HCT116 (cell line): ENCODE data around the gene DGKB. TPM values are rescaled to one million over a fixed set of nuclear protein-coding genes. Genes with fewer than 3 reads are reported as not detected.

Experiments
- ATAC-seq: fragments of 200-7000 bp; cut with Tn5 transposase; 2 replicates; pipeline ENCODE4 v1.9.1; 2020; ENCODE audit warnings: mild to moderate bottlenecking, moderate library complexity
- BruUV-seq: library from RNA; stranded (reverse); fragments of 400-500 nt; replicated peaks from 2 replicates; lab custom pipeline; 2021; lab: Mats Ljungman, UMichigan
- CTCF ChIA-PET: fragments of 300-600 bp; sonication (Branson Sonifier 250); formaldehyde crosslinking; loops from one replicate; lab custom pipeline; 2021; ENCODE audit warnings: antibody characterized with exemption; lab: Charles Lee
- POLR2A ChIA-PET: fragments of 300-600, 350-600 bp; sonication (Branson Sonifier 250); formaldehyde crosslinking; loops from one replicate; lab custom pipeline; 2021; ENCODE audit warnings: antibody characterized with exemption; lab: Charles Lee
- RAD21 ChIA-PET, 2 experiments: fragments of 300-600 bp; sonication (Branson Sonifier 250); formaldehyde crosslinking; loops; one replicate each; lab custom pipeline; 2023; ENCODE audit warnings: low total read pairs in 2 of 2; ENCODE audit not compliant: uncharacterized antibody in 2 of 2, unreplicated experiment in 2 of 2, low non-redundant PET in 1 of 2; lab: Charles Lee
- DNase-seq: peaks from one replicate; pipeline ENCODE4 v3.0.0-alpha.2; 2010; ENCODE audit warnings: low read depth, low spot score
- H2AFZ ChIP-seq: fragments of 200-600 bp; shearing (Covaris generic), sonication (generic); 2 replicates; pipeline ENCODE4 v1.6.1; 2017; ENCODE audit warnings: low read depth, mixed run types, mixed read lengths, antibody characterized with exemption, low read length; ENCODE audit not compliant: poor library complexity, severe bottlenecking
- H3K27ac ChIP-seq: 2 replicates; pipeline ENCODE4 v1.5.1; 2012; ENCODE audit warnings: low read depth, low read length
- H3K27me3 ChIP-seq: fragments of 200-600 bp; sonication (generic); 2 replicates; pipeline ENCODE4 v1.6.1; 2016; ENCODE audit warnings: mixed run types, low read length, mixed read lengths; ENCODE audit not compliant: insufficient read depth
- H3K36me3 ChIP-seq, 2 experiments: fragments of 200-500 bp in 1 of 2; fragments of 200-600 bp in 1 of 2; sonication (Bioruptor generic) in 1 of 2; sonication (generic) in 1 of 2; 2 replicates each; pipeline versions ENCODE4 v1.5.1 to v1.6.1; 2014 to 2016; ENCODE audit warnings: low read length in 2 of 2, inconsistent platforms in 1 of 2, mixed read lengths in 1 of 2, mixed run types in 1 of 2; ENCODE audit not compliant: insufficient read depth in 2 of 2, control insufficient read depth in 1 of 2
- H3K4me1 ChIP-seq, 2 experiments: fragments of 200-600 bp in 1 of 2; sonication (generic) in 1 of 2; 2 replicates each; pipeline versions ENCODE4 v1.5.1 to v1.6.1; 2012 to 2017; ENCODE audit warnings: low read length in 2 of 2, inconsistent platforms in 1 of 2, mild to moderate bottlenecking in 1 of 2, mixed read lengths in 1 of 2, mixed run types in 1 of 2, moderate library complexity in 1 of 2; ENCODE audit not compliant: insufficient read depth in 2 of 2, control insufficient read depth in 1 of 2
- H3K4me2 ChIP-seq: fragments of 200-600 bp; sonication (generic); 2 replicates; pipeline ENCODE4 v1.6.1; 2017; ENCODE audit warnings: mixed run types, low read length, mixed read lengths
- H3K4me3 ChIP-seq, 2 experiments: fragments of 200-600 bp in 1 of 2; sonication (generic) in 1 of 2; replicated peaks in 1 of 2; 2 replicates each; pipeline ENCODE4 v1.5.1; 2011 to 2016; ENCODE audit warnings: low read length in 2 of 2, control low read depth in 1 of 2, low read depth in 1 of 2, mild to moderate bottlenecking in 1 of 2, mixed read lengths in 1 of 2, mixed run types in 1 of 2
- H3K79me2 ChIP-seq: fragments of 200-600 bp; sonication (generic); 2 replicates; pipeline ENCODE4 v1.6.1; 2017; ENCODE audit warnings: mild to moderate bottlenecking, mixed run types, low read length, moderate library complexity, mixed read lengths; ENCODE audit not compliant: insufficient read depth
- H3K9ac ChIP-seq: fragments of 200-600 bp; sonication (generic); 2 replicates; pipeline ENCODE4 v1.6.1; 2016; ENCODE audit warnings: low read length, mixed read lengths
- H3K9me2 ChIP-seq: fragments of 200-600 bp; sonication (generic), shearing (Covaris generic); 2 replicates; pipeline ENCODE4 v1.6.1; 2017; ENCODE audit warnings: mixed run types, mild to moderate bottlenecking, moderate library complexity; ENCODE audit not compliant: insufficient read depth
- H3K9me3 ChIP-seq, 2 experiments: fragments of 200-500 bp in 1 of 2; fragments of 200-600 bp in 1 of 2; sonication (Bioruptor generic) in 1 of 2; sonication (generic) in 1 of 2; 2 replicates each; pipeline ENCODE4 v1.6.1; 2014 to 2017; ENCODE audit warnings: low read length in 2 of 2, mixed read lengths in 2 of 2, inconsistent platforms in 1 of 2, low read depth in 1 of 2, mild to moderate bottlenecking in 1 of 2, mixed run types in 1 of 2, moderate library complexity in 1 of 2; ENCODE audit not compliant: control insufficient read depth in 1 of 2, insufficient read depth in 1 of 2
- H4K20me1 ChIP-seq: fragments of 200-600 bp; sonication (generic), shearing (Covaris generic); 2 replicates; pipeline ENCODE4 v1.6.1; 2017; ENCODE audit warnings: mixed run types, mild to moderate bottlenecking, moderate library complexity; ENCODE audit not compliant: insufficient read depth
- ATF3 ChIP-seq: IDR thresholded peaks from 2 replicates; pipeline ENCODE4 v1.6.1; 2012
- EGR1 ChIP-seq: IDR thresholded peaks from 2 replicates; pipeline ENCODE4 v1.6.1; 2012; ENCODE audit warnings: low read depth
- EZH2 ChIP-seq: fragments of 200-600 bp; sonication (generic); IDR thresholded peaks from 2 replicates; pipeline ENCODE4 v1.6.1; 2017; ENCODE audit warnings: antibody characterized with exemption, mixed run types
- MAX ChIP-seq: IDR thresholded peaks from 2 replicates; pipeline ENCODE4 v1.6.1; 2012
- POLR2A ChIP-seq: IDR thresholded peaks from 2 replicates; pipeline ENCODE4 v1.7.0; 2011; ENCODE audit warnings: borderline replicate concordance; ENCODE audit not compliant: insufficient read depth, insufficient read length; ENCODE audit errors: extremely low read depth
- REST ChIP-seq: IDR thresholded peaks from 2 replicates; pipeline ENCODE4 v1.6.1; 2012; ENCODE audit warnings: low read depth
- SP1 ChIP-seq: IDR thresholded peaks from 2 replicates; pipeline ENCODE4 v1.6.1; 2012; ENCODE audit warnings: low read depth
- YY1 ChIP-seq: IDR thresholded peaks from 2 replicates; pipeline ENCODE4 v1.6.1; 2011; ENCODE audit warnings: low read length, low read depth, moderate library complexity, mild to moderate bottlenecking; ENCODE audit not compliant: insufficient replicate concordance; ENCODE audit errors: extremely low read depth
- ZFX ChIP-seq: fragments of 450-650 bp; IDR thresholded peaks from 2 replicates; pipeline ENCODE4 v1.6.1; 2017
- ZNF274 ChIP-seq: fragments of 200-500 bp; sonication (Bioruptor generic); IDR thresholded peaks from 2 replicates; pipeline ENCODE4 v1.6.1; 2014; ENCODE audit warnings: mild to moderate bottlenecking, low read depth, low read length, inconsistent platforms
- intact Hi-C: fragments of 100-400 bp; cut with micrococcal nuclease; formaldehyde crosslinking; loops from 2 replicates; pipeline ENCODE4 v1.10.0; 2022
- total RNA-seq: library from RNA; stranded (reverse); gene quantifications from one replicate; pipeline ENCODE4 v1.2.1, GENCODE V29; 2021; ENCODE audit not compliant: unreplicated experiment

The DGKB gene
- total RNA-seq, 1 experiment from 2014 or later = 0.05 TPM

GRCh38 chr7:14582010-14582409 lies 320.5 kb downstream of the DGKB start:
- intact Hi-C loops = no loop called here
- Histone ChIP-seq H3K79me2 (no peaks in the 10 kb centered on the region), H3K4me2 (no peak overlapping the region), H4K20me1 (no peaks in the 10 kb centered on the region), H3K27ac (no peak overlapping the region), H3K27me3 (no peaks in the 10 kb centered on the region), H3K4me1 (no peaks in the 10 kb centered on the region), H3K9me3 (no peaks in the 10 kb centered on the region), H3K4me3 (no peak overlapping the region), H2AFZ (no peak overlapping the region), H3K36me3 (no peaks in the 10 kb centered on the region), H3K9me2 (no peaks in the 10 kb centered on the region), H3K9ac (no peak overlapping the region)
- ChIA-PET CTCF (no interaction called here), POLR2A (no interaction called here), RAD21 (no interaction called here)
- ATAC-seq (no peak), DNase-seq (no peak)
- no TSS peak for BruUV-seq
- TF ChIP-seq MAX = no peak
- TF ChIP-seq POLR2A = no peak
- no peak for TF ChIP-seq SP1
- no peak for TF ChIP-seq EGR1
- TF ChIP-seq YY1 = no peak
- no peak for TF ChIP-seq ZNF274
- TF ChIP-seq REST = no peak
- TF ChIP-seq ZFX = no peak
- no peak for TF ChIP-seq EZH2
- TF ChIP-seq ATF3 = no peak
